Measurements from ENCODE around the gene TRIM42.

- TF ChIP-seq CTCF (IDR thresholded peaks at IDR 0.05) (no peak), POLR2AphosphoS5 (IDR thresholded peaks at IDR 0.05) (no peak), POLR2A (IDR thresholded peaks at IDR 0.05) (no peak)
Observed at GRCh38 chr3:140630866-140631265, 47.0 kb upstream of the TRIM42 start.

Measured in prostate gland (tissue), 2 donors.